ENCODE results near the gene FAS. TPM values are rescaled to one million over a fixed set of nuclear protein-coding genes. Genes with fewer than 3 reads are reported as not detected.

FAS gene
- polyA plus RNA-seq, 1 donor (not counting 4 experiments of a cell fraction or from before 2014, with no cell fraction given) = 44.8 TPM

GRCh38 chr10:88974446-88975376, 15.9 kb upstream of the FAS start:
- Histone ChIP-seq H3K4me3 (ENCODE audit: control insufficient read depth in 2 of 3, extremely low read depth in 1 of 3, insufficient read depth in 2 of 3, low read depth in 1 of 3, low read length in 3 of 3) (peak overlapping the region; percentile 32 to 79 (median 70)), H3K79me2 (ENCODE audit: control insufficient read depth, insufficient read depth, low read length) (no peaks in the 10 kb centered on the region), H4K20me1 (ENCODE audit: control insufficient read depth, extremely low read depth, insufficient read depth, low read length) (no peaks in the 10 kb centered on the region), H3K27ac (ENCODE audit: control insufficient read depth, insufficient read depth, low read length) (peak overlapping the region; percentile 63), H3K9ac (ENCODE audit: control insufficient read depth, extremely low read depth, insufficient read depth, low read length) (peak overlapping the region; percentile 59), H2AFZ (ENCODE audit: control insufficient read depth, low read length) (peak overlapping the region; percentile 94), H3K36me3 (ENCODE audit: control insufficient read depth in 2 of 2, extremely low read depth in 1 of 2, insufficient read depth in 2 of 2, low read length in 2 of 2) (no peaks in the 10 kb centered on the region), H3K9me3 (ENCODE audit: control insufficient read depth, low read depth, low read length) (no peaks in the 10 kb centered on the region), H3K4me1 (ENCODE audit: control insufficient read depth, extremely low read depth, insufficient read depth, low read length) (peaks cover 14% of the 10 kb centered on the region), H3K9me1 (ENCODE audit: control insufficient read depth, extremely low read depth, insufficient read depth, low read length) (no peaks in the 10 kb centered on the region), H3K27me3 (ENCODE audit: control insufficient read depth, extremely low read depth, insufficient read depth, low read length) (no peaks in the 10 kb centered on the region), H3K4me2 (ENCODE audit: control insufficient read depth, extremely low read depth, insufficient read depth, low read depth, low read length) (peak overlapping the region; percentile 94)
- TF ChIP-seq CTCF (optimal IDR thresholded peaks at IDR 0.05 in 1 of 3, IDR thresholded peaks at IDR 0.05 in 1 of 3, conservative IDR thresholded peaks at IDR 0.05 in 1 of 3; ENCODE audit: extremely low read depth in 1 of 3, insufficient read depth in 2 of 3, low read length in 3 of 3) (no peak), EZH2 (IDR thresholded peaks at IDR 0.05; ENCODE audit: low read length) (no peak)
- dilution Hi-C loops (cut with MboI; ENCODE audit: extremely low pct_ligation_motif_present, low sequenced_read_pairs) = no loop called here
- FAIRE-seq = peak; percentile 85
- DNase-seq (ENCODE audit: low read depth, low spot score) = no peak

GRCh38 chr10:88975377-88975720, 15.2 kb upstream of the FAS start:
- TF ChIP-seq EZH2 (IDR thresholded peaks at IDR 0.05; ENCODE audit: low read length) = no peak
- TF ChIP-seq CTCF (optimal IDR thresholded peaks at IDR 0.05 in 1 of 3, IDR thresholded peaks at IDR 0.05 in 1 of 3, conservative IDR thresholded peaks at IDR 0.05 in 1 of 3; ENCODE audit: extremely low read depth in 1 of 3, insufficient read depth in 2 of 3, low read length in 3 of 3) = no peak
- Histone ChIP-seq H3K9me3 (ENCODE audit: control insufficient read depth, low read depth, low read length) (no peaks in the 10 kb centered on the region), H3K27me3 (ENCODE audit: control insufficient read depth, extremely low read depth, insufficient read depth, low read length) (no peaks in the 10 kb centered on the region), H2AFZ (ENCODE audit: control insufficient read depth, low read length) (peak overlapping the region; percentile 94), H3K4me2 (ENCODE audit: control insufficient read depth, extremely low read depth, insufficient read depth, low read depth, low read length) (peak overlapping the region; percentile 94), H3K79me2 (ENCODE audit: control insufficient read depth, insufficient read depth, low read length) (no peaks in the 10 kb centered on the region), H3K9ac (ENCODE audit: control insufficient read depth, extremely low read depth, insufficient read depth, low read length) (peak overlapping the region; percentile 59), H3K4me3 (ENCODE audit: control insufficient read depth in 2 of 3, extremely low read depth in 1 of 3, insufficient read depth in 2 of 3, low read depth in 1 of 3, low read length in 3 of 3) (peak overlapping the region; percentile 32 to 79 (median 70)), H3K27ac (ENCODE audit: control insufficient read depth, insufficient read depth, low read length) (peak overlapping the region; percentile 63), H4K20me1 (ENCODE audit: control insufficient read depth, extremely low read depth, insufficient read depth, low read length) (no peaks in the 10 kb centered on the region), H3K4me1 (ENCODE audit: control insufficient read depth, extremely low read depth, insufficient read depth, low read length) (peaks cover 14% of the 10 kb centered on the region), H3K36me3 (ENCODE audit: control insufficient read depth in 2 of 2, extremely low read depth in 1 of 2, insufficient read depth in 2 of 2, low read length in 2 of 2) (no peaks in the 10 kb centered on the region), H3K9me1 (ENCODE audit: control insufficient read depth, extremely low read depth, insufficient read depth, low read length) (no peaks in the 10 kb centered on the region)
- FAIRE-seq (peak; percentile 55), DNase-seq (ENCODE audit: low read depth, low spot score) (no peak)
- dilution Hi-C loops (cut with MboI; ENCODE audit: extremely low pct_ligation_motif_present, low sequenced_read_pairs) = no loop called here
